GM15510 (cell line): ENCODE results near the gene REC8.
A peak's percentile ranks its signal among the peaks of the same experiment; 100 is the strongest.

ENCODE experiments used
- POLR2A ChIP-seq: IDR thresholded peaks from 3 replicates; pipeline ENCODE4 v1.6.1; 2011; ENCODE audit warnings: borderline replicate concordance; ENCODE audit not compliant: insufficient read length; ENCODE audit errors: extremely low read depth

REC8 gene

DNA sequence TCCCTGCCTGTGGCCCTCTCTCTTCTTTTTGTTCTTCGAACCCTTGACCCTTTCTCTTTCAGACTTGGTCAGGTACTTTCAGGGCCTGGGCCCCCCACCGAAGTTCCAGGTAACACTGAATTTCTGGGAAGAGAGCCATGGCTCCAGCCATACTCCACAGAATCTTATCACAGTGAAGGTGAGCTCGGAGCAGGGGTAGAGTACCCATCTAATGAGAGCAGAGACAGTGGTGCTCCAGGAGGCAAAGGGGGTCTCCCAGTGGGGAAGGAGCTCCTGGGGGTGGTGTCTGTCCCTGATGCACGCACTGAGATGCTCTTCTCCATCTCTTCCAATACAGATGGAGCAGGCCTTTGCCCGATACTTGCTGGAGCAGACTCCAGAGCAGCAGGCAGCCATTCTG, 6.1 kb upstream of the REC8 start:
- TF ChIP-seq POLR2A: no peak

DNA sequence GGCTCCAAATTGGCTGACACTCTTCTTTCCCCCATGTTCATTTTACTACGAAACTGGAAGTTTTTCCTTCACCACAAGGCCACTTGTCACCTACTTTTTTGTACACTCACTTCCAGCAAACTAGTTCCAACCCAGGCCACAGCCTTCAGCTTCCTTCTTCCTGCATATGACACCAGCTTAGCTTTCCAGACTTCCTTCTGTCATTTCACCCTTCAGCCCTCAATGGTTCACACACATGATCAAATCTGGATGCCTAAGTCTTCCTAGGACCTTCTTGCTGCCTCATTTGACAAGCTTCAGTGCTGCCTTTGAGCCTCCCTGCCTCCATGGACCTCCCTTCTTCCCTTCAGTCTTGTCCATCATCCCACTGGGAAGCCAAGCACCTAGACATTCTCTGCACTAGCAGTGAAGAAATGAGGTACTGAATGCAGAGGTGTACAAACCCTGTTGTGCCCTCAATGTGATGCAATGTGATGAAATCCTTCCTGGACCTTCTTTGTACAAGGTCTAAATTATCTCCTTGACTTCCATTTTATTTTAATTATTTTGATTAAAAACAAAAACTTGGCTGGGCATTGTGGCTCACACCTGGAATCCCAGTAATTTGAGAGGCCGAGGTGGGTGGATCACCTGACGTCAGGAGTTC, 4.3 kb upstream of the REC8 start:
- TF ChIP-seq POLR2A: no peak

DNA sequence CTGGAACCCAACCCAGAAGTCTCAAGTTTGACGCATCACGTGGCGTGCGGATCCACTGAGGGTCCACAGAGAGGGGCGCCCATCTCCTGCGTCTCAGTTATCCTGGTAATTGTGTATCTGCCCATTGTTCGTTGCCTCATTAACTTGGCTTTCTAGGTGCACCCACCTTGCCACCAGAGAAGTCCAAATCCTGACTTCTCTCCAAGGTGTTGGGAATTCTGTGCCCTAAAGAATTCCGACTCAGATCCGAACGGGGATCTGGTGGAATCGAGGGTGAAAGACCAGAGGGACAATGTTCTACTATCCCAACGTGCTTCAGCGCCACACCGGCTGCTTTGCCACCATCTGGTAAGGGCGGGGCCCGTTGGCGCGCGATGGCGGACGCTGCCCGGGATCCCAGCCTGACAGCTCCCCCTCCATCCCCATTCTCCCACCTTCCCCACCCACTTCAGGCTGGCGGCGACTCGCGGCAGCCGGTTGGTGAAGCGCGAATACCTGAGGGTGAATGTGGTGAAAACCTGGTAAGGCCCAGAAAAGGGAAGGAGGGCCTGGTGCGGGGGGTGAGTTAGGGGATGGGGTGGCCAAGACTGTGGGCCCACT, 481 bp downstream of the REC8 start:
- TF ChIP-seq POLR2A: no peak

GRCh38 chr14:24172871-24173281, 996 bp downstream of the REC8 start:
- no peak for TF ChIP-seq POLR2A

DNA sequence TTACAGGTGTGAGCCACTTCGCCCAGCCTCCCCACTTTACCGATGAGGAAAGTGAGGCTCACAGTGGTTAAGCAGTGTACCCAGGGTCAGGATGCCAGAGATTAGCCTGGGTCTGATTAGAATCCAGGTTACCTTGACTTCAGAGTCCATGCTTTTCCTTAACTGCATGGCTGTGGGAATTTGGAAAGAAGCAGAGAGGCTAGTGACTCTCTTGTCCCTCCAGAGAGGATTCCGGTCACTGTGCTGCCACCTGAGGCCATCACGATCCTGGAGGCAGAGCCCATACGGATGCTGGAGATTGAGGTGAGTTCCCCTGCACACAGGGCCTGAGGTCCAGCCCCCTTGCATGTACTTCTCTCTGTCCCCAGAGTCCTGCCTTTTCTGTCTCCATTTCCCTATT, 4.7 kb downstream of the REC8 start:
- TF ChIP-seq POLR2A: no peak

- TF ChIP-seq POLR2A: no peak
These were observed 5.4 kb downstream of the REC8 start for GRCh38 chr14:24177041-24177825.

- TF ChIP-seq POLR2A: no peak
These were observed 6.0 kb downstream of the REC8 start for GRCh38 chr14:24177891-24178290.

DNA sequence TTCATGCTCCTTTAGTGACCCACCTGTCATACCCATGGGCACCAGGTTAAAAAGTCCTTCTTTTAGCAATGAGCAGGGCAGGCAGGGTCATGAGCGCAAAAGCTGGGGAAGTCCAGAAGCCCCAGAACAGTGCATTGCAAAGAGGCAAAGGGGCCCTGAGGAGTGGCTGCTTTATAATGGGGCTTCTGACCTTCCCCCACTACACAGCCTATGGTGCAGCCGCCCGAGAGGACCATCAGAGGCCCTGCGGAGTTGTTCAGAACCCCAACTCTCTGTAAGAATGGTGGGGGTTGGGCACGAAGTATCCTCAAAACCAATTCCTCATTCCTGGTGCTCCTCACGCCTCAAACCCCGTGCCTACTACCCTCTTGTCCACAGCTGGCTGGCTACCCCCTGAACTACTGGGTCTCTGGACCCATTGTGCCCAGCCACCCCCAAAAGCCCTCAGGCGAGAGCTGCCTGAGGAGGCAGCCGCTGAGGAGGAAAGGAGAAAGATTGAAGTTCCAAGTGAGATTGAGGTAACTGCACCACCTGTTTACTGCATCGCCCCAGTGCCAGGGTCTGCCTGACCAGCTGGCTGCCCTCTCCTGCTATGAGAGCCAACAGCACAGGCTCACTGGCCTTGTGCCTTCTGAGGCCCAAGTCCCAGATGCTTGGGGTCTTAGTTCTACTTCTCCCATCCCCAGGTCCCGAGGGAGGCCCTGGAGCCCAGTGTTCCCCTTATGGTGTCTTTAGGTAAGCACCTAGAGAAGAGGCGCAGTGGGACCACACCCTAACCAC, 6.7 kb downstream of the REC8 start:
- TF ChIP-seq POLR2A: peak; percentile 12

- no peak for TF ChIP-seq POLR2A
These were observed 7.5 kb downstream of the REC8 start for GRCh38 chr14:24179294-24179960.

GRCh38 chr14:24179961-24180796, 8.3 kb downstream of the REC8 start:
- TF ChIP-seq POLR2A: no peak

- no peak for TF ChIP-seq POLR2A
These were observed 9.6 kb downstream of the REC8 start for GRCh38 chr14:24181371-24182077.

- peak; percentile 10 for TF ChIP-seq POLR2A
These were observed 10.4 kb downstream of the REC8 start for GRCh38 chr14:24182110-24182882.
